ENCODE measurements around the gene EVX2. TPM values are rescaled to one million over a fixed set of nuclear protein-coding genes. Genes with fewer than 3 reads are reported as not detected.

The EVX2 gene
- total RNA-seq, 4 donors from 2014 or later = not detected

GRCh38 chr2:176106581-176107539 lies 23.1 kb upstream of the EVX2 start, which contains the start of gene HOXD11:
TSS of gene HOXD11 (plus strand) at chr2:176107280. CDS start at chr2:176107356, 76 bp downstream.
- no peak for TF ChIP-seq CTCF (IDR thresholded peaks at IDR 0.05)
- Histone ChIP-seq H3K9me3 (no peaks in the 10 kb centered on the region), H3K4me1 (peaks cover 51% of the 10 kb centered on the region), H3K4me3 (peak within 1 kb of the TSS; percentile 55), H3K27ac (no peak within 1 kb of the TSS), H3K27me3 (peaks cover 99% of the 10 kb centered on the region), H3K36me3 (no peaks in the 10 kb centered on the region)
- WGBS = 2% methylated on average over 38 of the region's 85 CpGs
- no peak for DNase-seq (ENCODE audit: low spot score in 2 of 2)

GRCh38 chr2:176105730-176106580 lies 22.2 kb upstream of the EVX2 start:
- WGBS = 28% methylated on average over 25 of the region's 25 CpGs
- no peak overlapping the region for H3K27ac ChIP-seq

GRCh38 chr2:176105078-176105729 lies 21.4 kb upstream of the EVX2 start:
- WGBS = 18% methylated on average over 20 of the region's 25 CpGs
- H3K4me3 ChIP-seq = peak overlapping the region; percentile 26
- H3K27ac ChIP-seq = no peak overlapping the region
- DNase-seq (ENCODE audit: low spot score in 2 of 2) = peak in 1 of 2 donors; percentile 75
- no peaks in the 10 kb centered on the region for H3K9me3 ChIP-seq
- TF ChIP-seq CTCF (IDR thresholded peaks at IDR 0.05) (no peak), POLR2AphosphoS5 (IDR thresholded peaks at IDR 0.05) (no peak), POLR2A (IDR thresholded peaks at IDR 0.05) (no peak), EP300 (IDR thresholded peaks at IDR 0.05) (no peak)
- H3K27me3 ChIP-seq = peaks cover 99% of the 10 kb centered on the region
- peaks cover 48% of the 10 kb centered on the region for H3K4me1 ChIP-seq
- no peaks in the 10 kb centered on the region for H3K36me3 ChIP-seq

More at GRCh38 chr2:176105730-176106580, 22.2 kb upstream of the EVX2 start:
- TF ChIP-seq POLR2AphosphoS5 (IDR thresholded peaks at IDR 0.05) (no peak), CTCF (IDR thresholded peaks at IDR 0.05) (no peak), EP300 (IDR thresholded peaks at IDR 0.05) (no peak), POLR2A (IDR thresholded peaks at IDR 0.05) (no peak)
- Histone ChIP-seq H3K27me3 (peaks cover 99% of the 10 kb centered on the region), H3K9me3 (no peaks in the 10 kb centered on the region), H3K36me3 (no peaks in the 10 kb centered on the region), H3K4me3 (peak overlapping the region; percentile 55), H3K4me1 (peaks cover 46% of the 10 kb centered on the region)
- no peak for DNase-seq (ENCODE audit: low spot score in 2 of 2)

- no peak for TF ChIP-seq CTCF (IDR thresholded peaks at IDR 0.05)
- no peak for TF ChIP-seq POLR2AphosphoS5 (IDR thresholded peaks at IDR 0.05)
- TF ChIP-seq EP300 (IDR thresholded peaks at IDR 0.05) = no peak
- TF ChIP-seq POLR2A (IDR thresholded peaks at IDR 0.05) = no peak
- WGBS = 2% methylated on average over 27 of the region's 56 CpGs
- peaks cover 99% of the 10 kb centered on the region for H3K27me3 ChIP-seq
- DNase-seq (ENCODE audit: low spot score in 2 of 2) = peak in 1 of 2 donors; percentile 78
- no peaks in the 10 kb centered on the region for H3K9me3 ChIP-seq
- peaks cover 55% of the 10 kb centered on the region for H3K4me1 ChIP-seq
- peak overlapping the region; percentile 26 for H3K4me3 ChIP-seq
- no peaks in the 10 kb centered on the region for H3K36me3 ChIP-seq
- H3K27ac ChIP-seq = no peak overlapping the region
Observed at GRCh38 chr2:176104316-176105077, 20.7 kb upstream of the EVX2 start.

Measured in suprapubic skin (tissue), 4 donors.